NCI-H510A (cell line): Measurements from ENCODE around the gene ZNF784.
A peak's percentile ranks its signal among the peaks of the same experiment; 100 is the strongest.

ENCODE experiments used
- DNase-seq: peaks from one replicate; lab custom pipeline; 2025; lab: John Stamatoyannopoulos, UW

The ZNF784 gene

GRCh38 chr19:55643003-55643886, 18.9 kb upstream of the ZNF784 start, which contains the start of gene ZNF581:
Gene ZNF581 (plus strand): TSS chr19:55643649. CDS start chr19:55644572, 923 bp downstream.
- DNase-seq: peak; percentile 43

- DNase-seq: no peak
Measured at GRCh38 chr19:55642153-55643002, 18.0 kb upstream of the ZNF784 start.

- DNase-seq: no peak
Measured at GRCh38 chr19:55641426-55642152, 17.2 kb upstream of the ZNF784 start.

GRCh38 chr19:55640577-55641425, 16.4 kb upstream of the ZNF784 start, which contains the start of gene ZNF580:
Gene ZNF580 (plus strand): TSS chr19:55641002. CDS start chr19:55642509, 1,507 bp downstream.
- peak; percentile 53 for DNase-seq

- peak; percentile 83 for DNase-seq
Measured at GRCh38 chr19:55640043-55640576, 15.7 kb upstream of the ZNF784 start.

- DNase-seq: no peak
Measured at GRCh38 chr19:55638864-55639359, 14.5 kb upstream of the ZNF784 start.

- DNase-seq: no peak
Measured at GRCh38 chr19:55637534-55637933, 13.2 kb upstream of the ZNF784 start.

GRCh38 chr19:55636723-55637122, 12.4 kb upstream of the ZNF784 start:
- DNase-seq: no peak

- no peak for DNase-seq
Measured at GRCh38 chr19:55635856-55636440, 11.6 kb upstream of the ZNF784 start.

GRCh38 chr19:55635334-55635717, 11.0 kb upstream of the ZNF784 start:
- no peak for DNase-seq

- DNase-seq: no peak
Measured at GRCh38 chr19:55633861-55634260, 9.5 kb upstream of the ZNF784 start.

- DNase-seq: peak; percentile 53
Measured at GRCh38 chr19:55632463-55632834, 8.1 kb upstream of the ZNF784 start.

- DNase-seq: no peak
Measured at GRCh38 chr19:55626350-55626749, 2.0 kb upstream of the ZNF784 start.

- DNase-seq: no peak
Measured at GRCh38 chr19:55625004-55625326, 599 bp upstream of the ZNF784 start.

- no peak for DNase-seq
Measured at GRCh38 chr19:55623561-55623960, 805 bp downstream of the ZNF784 start.

GRCh38 chr19:55623130-55623529, 1.2 kb downstream of the ZNF784 start:
- no peak for DNase-seq

- no peak for DNase-seq
Measured at GRCh38 chr19:55622242-55622969, 2.0 kb downstream of the ZNF784 start.

- DNase-seq: no peak
Measured at GRCh38 chr19:55621673-55622231, 2.6 kb downstream of the ZNF784 start.

GRCh38 chr19:55621205-55621672, 3.1 kb downstream of the ZNF784 start:
- no peak for DNase-seq
